Measurements from ENCODE around the gene TOMM70.
A peak's percentile ranks its signal among the peaks of the same experiment; 100 is the strongest.

The TOMM70 gene

GRCh38 chr3:100411091-100411982, 10.4 kb upstream of the TOMM70 start:
- no peak for DNase-seq

GRCh38 chr3:100407977-100408532, 7.2 kb upstream of the TOMM70 start:
- no peak for DNase-seq

- DNase-seq: no peak
Observed at GRCh38 chr3:100407164-100407563, 6.3 kb upstream of the TOMM70 start.

GRCh38 chr3:100404250-100404548, 3.3 kb upstream of the TOMM70 start:
- DNase-seq: no peak

- no peak for DNase-seq
Observed at GRCh38 chr3:100403362-100404249, 2.7 kb upstream of the TOMM70 start.

GRCh38 chr3:100402891-100403290, 2.0 kb upstream of the TOMM70 start:
- no peak for DNase-seq

- DNase-seq: no peak
Observed at GRCh38 chr3:100402256-100402655, 1.4 kb upstream of the TOMM70 start.

GRCh38 chr3:100401674-100402041, 769 bp upstream of the TOMM70 start:
- DNase-seq: peak in 1 of 2 donors; percentile 20

- DNase-seq: peak; percentile 27 to 44
Observed at GRCh38 chr3:100400419-100400779, 490 bp downstream of the TOMM70 start.

GRCh38 chr3:100399341-100400071, 1.4 kb downstream of the TOMM70 start:
- no peak for DNase-seq

- DNase-seq: no peak
Observed at GRCh38 chr3:100396967-100397366, 3.9 kb downstream of the TOMM70 start.

- no peak for DNase-seq
Observed at GRCh38 chr3:100395679-100396431, 5.0 kb downstream of the TOMM70 start.

GRCh38 chr3:100389025-100389424, 11.9 kb downstream of the TOMM70 start:
- DNase-seq: no peak

- DNase-seq: no peak
Observed at GRCh38 chr3:100386437-100387074, 14.3 kb downstream of the TOMM70 start.

- no peak for DNase-seq
Observed at GRCh38 chr3:100384733-100385525, 16.0 kb downstream of the TOMM70 start.

GRCh38 chr3:100376301-100376700, 24.6 kb downstream of the TOMM70 start:
- DNase-seq: no peak

- DNase-seq: no peak
Observed at GRCh38 chr3:100374521-100374920, 26.4 kb downstream of the TOMM70 start.

GRCh38 chr3:100370756-100371155, 30.1 kb downstream of the TOMM70 start:
- peak; percentile 17 to 22 for DNase-seq

- no peak for DNase-seq
Observed at GRCh38 chr3:100368441-100368840, 32.4 kb downstream of the TOMM70 start.

- DNase-seq: no peak
Observed at GRCh38 chr3:100366424-100366823, 34.5 kb downstream of the TOMM70 start.

- no peak for DNase-seq
Observed at GRCh38 chr3:100364421-100364820, 36.5 kb downstream of the TOMM70 start.

Measured in inflammatory macrophage treated with lipopolysaccharide for 1 hour (primary cell).